Measurements from ENCODE around the gene ADGRE2. TPM values are rescaled to one million over a fixed set of nuclear protein-coding genes. Genes with fewer than 3 reads are reported as not detected.

ADGRE2 gene
- total and polyA plus RNA-seq, 2 of the 4 experiments (the other 2 are of a cell fraction), result not detected

DNA sequence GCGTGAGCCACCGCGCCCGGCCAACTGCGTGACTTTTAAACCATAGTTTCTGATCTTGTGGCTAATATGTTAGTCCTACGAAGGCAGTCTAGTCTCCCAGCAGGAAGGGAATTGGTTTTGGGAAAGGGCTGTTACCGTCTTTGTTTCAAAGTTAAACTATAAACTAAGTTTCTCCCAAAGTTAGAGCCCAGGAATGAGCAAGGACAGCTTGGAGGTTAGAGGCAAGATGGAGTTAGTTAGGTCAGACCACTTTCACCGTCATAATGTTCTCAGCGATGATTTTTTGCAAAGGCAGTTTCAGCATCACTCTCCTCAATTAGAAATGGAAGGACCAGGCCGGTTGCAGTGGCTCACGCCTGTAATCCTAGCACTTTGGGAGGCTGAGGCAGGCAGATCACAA is 17.7 kb upstream of the ADGRE2 start:
- Histone ChIP-seq H4K5ac (ENCODE audit: low read depth, low read length) (no peak overlapping the region), H3K4me1 (ENCODE audit: control insufficient read depth, insufficient read depth, low read length) (no peaks in the 10 kb centered on the region), H3K27ac (ENCODE audit: insufficient read depth, low read length) (no peak overlapping the region), H3K9me3 (ENCODE audit: control insufficient read depth, insufficient read depth, low read length) (0 out of 2 replicates have a peak, but pooled peaks cover 2% of the 10 kb centered on the region), H4K8ac (ENCODE audit: low read depth in 2 of 2, low read length in 2 of 2) (no peak overlapping the region), H3K9ac (ENCODE audit: low read depth, low read length) (no peak overlapping the region), H2BK20ac (ENCODE audit: low read depth, low read length) (no peak overlapping the region), H3K23ac (ENCODE audit: low read depth, low read length) (no peak overlapping the region), H3K36me3 (ENCODE audit: control insufficient read depth, insufficient read depth, low read length) (no peaks in the 10 kb centered on the region), H3K79me1 (ENCODE audit: low read depth in 1 of 2, low read length in 2 of 2) (no peaks in the 10 kb centered on the region), H3K4ac (ENCODE audit: low read depth, low read length) (no peak overlapping the region), H3K27me3 (ENCODE audit: control insufficient read depth, insufficient read depth, low read length) (no peaks in the 10 kb centered on the region), H3K14ac (replicated peaks; ENCODE audit: low read depth, low read length) (no peak overlapping the region), H3K4me3 (ENCODE audit: insufficient read depth, low read depth, low read length) (no peak overlapping the region), H3K18ac (ENCODE audit: low read depth, low read length) (no peak overlapping the region), H2AK5ac (ENCODE audit: low read depth, low read length) (no peak overlapping the region), H3K9me1 (ENCODE audit: insufficient read depth, low read length) (no peaks in the 10 kb centered on the region), H2AFZ (replicated peaks; ENCODE audit: low read length, poor library complexity) (no peak overlapping the region), H2BK120ac (ENCODE audit: low read depth, low read length) (no peak overlapping the region), H2BK15ac (ENCODE audit: low read depth, low read length) (no peak overlapping the region), H3K4me2 (ENCODE audit: low read depth, low read length) (no peak overlapping the region), H3K56ac (ENCODE audit: extremely low read depth, insufficient read depth, low read length) (no peak overlapping the region), H4K20me1 (ENCODE audit: insufficient read depth, low read length) (no peaks in the 10 kb centered on the region), H2AK9ac (replicated peaks; ENCODE audit: low read depth, low read length, poor library complexity) (no peak overlapping the region), H4K91ac (ENCODE audit: insufficient read depth, low read depth, low read length) (no peak overlapping the region), H2BK5ac (ENCODE audit: low read depth, low read length, poor library complexity, severe bottlenecking) (no peak overlapping the region)
- CTCF ChIA-PET, result interaction anchor here (0.6 kb wide), 1 partner anchor 365 kb away, joined by 5 read pairs; no protein-coding TSS in a partner anchor
- intact Hi-C loops (cut with micrococcal nuclease) (no loop called here), dilution Hi-C loops (cut with HindIII; ENCODE audit: low sequenced_read_pairs, unreplicated experiment) (no loop called here), in situ Hi-C loops (cut with MboI; ENCODE audit: low sequenced_read_pairs) (no loop called here)
- ATAC-seq (ENCODE audit: low read depth) (no peak), DNase-seq (no peak)
- POLR2A ChIA-PET (ENCODE audit: unreplicated experiment), result no interaction called here
- TF ChIP-seq ELK1 (IDR thresholded peaks at IDR 0.05; ENCODE audit: borderline replicate concordance, low read depth, low read length) (no peak), NFE2L2 (IDR thresholded peaks at IDR 0.05; ENCODE audit: low read depth, low read length) (no peak), SMC3 (IDR thresholded peaks at IDR 0.05; ENCODE audit: low read depth, low read length) (no peak), RAD21 (IDR thresholded peaks at IDR 0.05; ENCODE audit: low read length) (no peak), BHLHE40 (IDR thresholded peaks at IDR 0.05; ENCODE audit: low read depth, low read length) (no peak), POLR2A (IDR thresholded peaks at IDR 0.05; ENCODE audit: low read depth, low read length) (no peak), CHD1 (IDR thresholded peaks at IDR 0.05; ENCODE audit: low read depth, low read length) (no peak), MAFK (IDR thresholded peaks at IDR 0.05; ENCODE audit: low read depth, low read length) (no peak), CEBPB (IDR thresholded peaks at IDR 0.05; ENCODE audit: low read depth, low read length) (no peak), FOS (IDR thresholded peaks at IDR 0.05; ENCODE audit: low read depth, low read length) (no peak), RCOR1 (IDR thresholded peaks at IDR 0.05; ENCODE audit: insufficient replicate concordance, low read length) (no peak), MAZ (IDR thresholded peaks at IDR 0.05; ENCODE audit: borderline replicate concordance, low read depth, low read length) (no peak), RFX5 (IDR thresholded peaks at IDR 0.05; ENCODE audit: low read depth, low read length) (no peak), MXI1 (IDR thresholded peaks at IDR 0.05; ENCODE audit: borderline replicate concordance, low read depth, low read length) (no peak)
- TF ChIP-seq, protein P1, sequence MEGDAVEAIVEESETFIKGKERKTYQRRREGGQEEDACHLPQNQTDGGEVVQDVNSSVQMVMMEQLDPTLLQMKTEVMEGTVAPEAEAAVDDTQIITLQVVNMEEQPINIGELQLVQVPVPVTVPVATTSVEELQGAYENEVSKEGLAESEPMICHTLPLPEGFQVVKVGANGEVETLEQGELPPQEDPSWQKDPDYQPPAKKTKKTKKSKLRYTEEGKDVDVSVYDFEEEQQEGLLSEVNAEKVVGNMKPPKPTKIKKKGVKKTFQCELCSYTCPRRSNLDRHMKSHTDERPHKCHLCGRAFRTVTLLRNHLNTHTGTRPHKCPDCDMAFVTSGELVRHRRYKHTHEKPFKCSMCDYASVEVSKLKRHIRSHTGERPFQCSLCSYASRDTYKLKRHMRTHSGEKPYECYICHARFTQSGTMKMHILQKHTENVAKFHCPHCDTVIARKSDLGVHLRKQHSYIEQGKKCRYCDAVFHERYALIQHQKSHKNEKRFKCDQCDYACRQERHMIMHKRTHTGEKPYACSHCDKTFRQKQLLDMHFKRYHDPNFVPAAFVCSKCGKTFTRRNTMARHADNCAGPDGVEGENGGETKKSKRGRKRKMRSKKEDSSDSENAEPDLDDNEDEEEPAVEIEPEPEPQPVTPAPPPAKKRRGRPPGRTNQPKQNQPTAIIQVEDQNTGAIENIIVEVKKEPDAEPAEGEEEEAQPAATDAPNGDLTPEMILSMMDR (conservative IDR thresholded peaks at IDR 0.05; ENCODE audit: low read depth, low read length), result no peak
- TF ChIP-seq, protein P2, sequence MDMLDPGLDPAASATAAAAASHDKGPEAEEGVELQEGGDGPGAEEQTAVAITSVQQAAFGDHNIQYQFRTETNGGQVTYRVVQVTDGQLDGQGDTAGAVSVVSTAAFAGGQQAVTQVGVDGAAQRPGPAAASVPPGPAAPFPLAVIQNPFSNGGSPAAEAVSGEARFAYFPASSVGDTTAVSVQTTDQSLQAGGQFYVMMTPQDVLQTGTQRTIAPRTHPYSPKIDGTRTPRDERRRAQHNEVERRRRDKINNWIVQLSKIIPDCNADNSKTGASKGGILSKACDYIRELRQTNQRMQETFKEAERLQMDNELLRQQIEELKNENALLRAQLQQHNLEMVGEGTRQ (IDR thresholded peaks at IDR 0.05; ENCODE audit: low read depth, low read length), result no peak
- 82% methylated on average over 3 of the region's 11 CpGs; no CpG with 5 or more reads in 1 of the 2 experiments for WGBS, 2 experiments (ENCODE audit: extremely low coverage in 2 of 2, insufficient read length in 1 of 2)
- BruUV-seq (replicated peaks), result no TSS peak
